COR-L47 (cell line): Measurements from ENCODE around the gene SPATA46.

ENCODE experiments used
- DNase-seq: peaks from one replicate; lab custom pipeline; 2025; lab: John Stamatoyannopoulos, UW

The SPATA46 gene

GRCh38 chr1:162373541-162374260 is 3.0 kb downstream of the SPATA46 start:
- no peak for DNase-seq

- DNase-seq, result no peak
Observed at GRCh38 chr1:162373072-162373427, 3.6 kb downstream of the SPATA46 start.

- DNase-seq, result no peak
Observed at GRCh38 chr1:162372159-162373071, 4.2 kb downstream of the SPATA46 start.

GRCh38 chr1:162371611-162372010 is 5.0 kb downstream of the SPATA46 start:
- no peak for DNase-seq

- DNase-seq, result no peak
Observed at GRCh38 chr1:162370721-162371120, 5.9 kb downstream of the SPATA46 start.

GRCh38 chr1:162370161-162370560 is 6.5 kb downstream of the SPATA46 start:
- DNase-seq, result no peak

GRCh38 chr1:162369571-162369970 is 7.1 kb downstream of the SPATA46 start:
- no peak for DNase-seq

GRCh38 chr1:162368451-162368850 is 8.2 kb downstream of the SPATA46 start:
- no peak for DNase-seq

GRCh38 chr1:162367772-162368171 is 8.9 kb downstream of the SPATA46 start:
- no peak for DNase-seq

GRCh38 chr1:162367073-162367472 is 9.6 kb downstream of the SPATA46 start:
- no peak for DNase-seq

- no peak for DNase-seq
Observed at GRCh38 chr1:162366671-162367070, 10.0 kb downstream of the SPATA46 start.

GRCh38 chr1:162366149-162366548 is 10.5 kb downstream of the SPATA46 start:
- DNase-seq, result no peak

- DNase-seq, result no peak
Observed at GRCh38 chr1:162365284-162366020, 11.2 kb downstream of the SPATA46 start.

- DNase-seq, result no peak
Observed at GRCh38 chr1:162364498-162364897, 12.2 kb downstream of the SPATA46 start.

GRCh38 chr1:162363823-162364222 is 12.8 kb downstream of the SPATA46 start:
- no peak for DNase-seq

GRCh38 chr1:162361349-162361748 is 15.3 kb downstream of the SPATA46 start:
- DNase-seq, result no peak

GRCh38 chr1:162360874-162361260 is 15.8 kb downstream of the SPATA46 start:
- no peak for DNase-seq

GRCh38 chr1:162360237-162360873 is 16.3 kb downstream of the SPATA46 start:
- no peak for DNase-seq

GRCh38 chr1:162359523-162360236 is 17.0 kb downstream of the SPATA46 start:
- DNase-seq, result no peak

GRCh38 chr1:162358928-162359327 is 17.7 kb downstream of the SPATA46 start:
- no peak for DNase-seq

GRCh38 chr1:162357681-162358266 is 18.9 kb downstream of the SPATA46 start:
- DNase-seq, result peak; percentile 13
